Inferior parietal cortex (tissue), 1 donor: Measurements from ENCODE around the gene KCNAB3.

Experiments used
- DNase-seq: peaks from one replicate; pipeline ENCODE4 v3.0.0-alpha.2; 2016; ENCODE audit errors: extremely low spot score

The KCNAB3 gene

GRCh38 chr17:7940743-7941142 lies 11.1 kb upstream of the KCNAB3 start:
- DNase-seq = no peak

GRCh38 chr17:7940034-7940433 lies 10.4 kb upstream of the KCNAB3 start:
- DNase-seq = no peak

- DNase-seq = no peak
Observed at GRCh38 chr17:7935859-7936258, 6.2 kb upstream of the KCNAB3 start.

- no peak for DNase-seq
Observed at GRCh38 chr17:7932949-7933348, 3.3 kb upstream of the KCNAB3 start.

- DNase-seq = no peak
Observed at GRCh38 chr17:7932483-7932891, 2.8 kb upstream of the KCNAB3 start.

- DNase-seq = peak; percentile 98
Observed at GRCh38 chr17:7931709-7932482, 2.2 kb upstream of the KCNAB3 start, which contains the start of the genes CNTROB and TRAPPC1. TSS of gene CNTROB (plus strand) at chr17:7932206. CDS start at chr17:7933080, 874 bp downstream. TSS of gene TRAPPC1 (minus strand) at chr17:7931946. CDS start at chr17:7931829, 117 bp downstream.

GRCh38 chr17:7930841-7931631 lies 1.4 kb upstream of the KCNAB3 start:
- no peak for DNase-seq

- no peak for DNase-seq
Observed at GRCh38 chr17:7927596-7927995, 2.1 kb downstream of the KCNAB3 start.

- DNase-seq = peak; percentile 53
Observed at GRCh38 chr17:7922845-7923628, 6.6 kb downstream of the KCNAB3 start.

- no peak for DNase-seq
Observed at GRCh38 chr17:7922269-7922844, 7.3 kb downstream of the KCNAB3 start.

GRCh38 chr17:7916808-7917207 lies 12.8 kb downstream of the KCNAB3 start:
- no peak for DNase-seq

GRCh38 chr17:7916385-7916682 lies 13.3 kb downstream of the KCNAB3 start:
- DNase-seq = no peak

GRCh38 chr17:7915611-7916384 lies 13.9 kb downstream of the KCNAB3 start, which contains the start of gene RNF227:
TSS of gene RNF227 (minus strand) at chr17:7916289. CDS start at chr17:7916195, 94 bp downstream.
- peak; percentile 80 for DNase-seq

- DNase-seq = no peak
Observed at GRCh38 chr17:7915179-7915610, 14.5 kb downstream of the KCNAB3 start.

- DNase-seq = peak; percentile 56
Observed at GRCh38 chr17:7912927-7913524, 16.6 kb downstream of the KCNAB3 start.

GRCh38 chr17:7911116-7911515 lies 18.5 kb downstream of the KCNAB3 start:
- DNase-seq = no peak

- no peak for DNase-seq
Observed at GRCh38 chr17:7910711-7911110, 18.9 kb downstream of the KCNAB3 start.

- DNase-seq = no peak
Observed at GRCh38 chr17:7910281-7910680, 19.4 kb downstream of the KCNAB3 start.

GRCh38 chr17:7909089-7909488 lies 20.6 kb downstream of the KCNAB3 start:
- no peak for DNase-seq
